SU-DHL-6 (cell line): ENCODE results near the gene KLHL17.

Experiments
- H2AFZ ChIP-seq: fragments of 200-600 bp; sonication (generic); 2 replicates; pipeline ENCODE4 v1.6.1; 2014; ENCODE audit warnings: low read depth, mild to moderate bottlenecking, moderate library complexity, mixed read lengths, antibody characterized with exemption, low read length; ENCODE audit not compliant: severe bottlenecking
- H3F3A ChIP-seq: fragments of 200-600 bp; shearing (Covaris generic); 2 replicates; pipeline ENCODE4 v1.6.0; 2016; ENCODE audit warnings: antibody characterized with exemption, mild to moderate bottlenecking; ENCODE audit not compliant: insufficient read depth
- H3K27ac ChIP-seq: fragments of 200-600 bp; sonication (generic); 2 replicates; pipeline ENCODE4 v1.5.1; 2016; ENCODE audit warnings: low read depth, mild to moderate bottlenecking, low read length, moderate library complexity, mixed read lengths
- H3K27me3 ChIP-seq: fragments of 200-600 bp; sonication (generic), shearing (Covaris generic); 2 replicates; pipeline ENCODE4 v1.6.0; 2014; ENCODE audit warnings: mild to moderate bottlenecking, low read length
- H3K36me3 ChIP-seq: fragments of 200-600 bp; sonication (generic); 2 replicates; pipeline ENCODE4 v1.6.1; 2014; ENCODE audit warnings: mild to moderate bottlenecking, low read length, mixed read lengths
- H3K4me2 ChIP-seq: fragments of 300-600, 200-600 bp; shearing (Covaris generic), sonication (generic); 2 replicates; pipeline ENCODE4 v1.6.0; 2014; ENCODE audit warnings: low read length, low read depth, mild to moderate bottlenecking; ENCODE audit not compliant: poor library complexity, severe bottlenecking
- H3K4me3 ChIP-seq: fragments of 200-600 bp; sonication (generic); 2 replicates; pipeline ENCODE4 v1.5.1; 2014; ENCODE audit warnings: antibody characterized with exemption, low read length, mild to moderate bottlenecking, mixed read lengths; ENCODE audit not compliant: insufficient read depth, poor library complexity, severe bottlenecking
- H3K79me2 ChIP-seq: fragments of 200-600 bp; sonication (generic); 2 replicates; pipeline ENCODE4 v1.6.1; 2014; ENCODE audit warnings: mild to moderate bottlenecking, low read length, moderate library complexity; ENCODE audit not compliant: insufficient read depth
- H3K9ac ChIP-seq: fragments of 200-600 bp; sonication (generic); 2 replicates; pipeline ENCODE4 v1.7.0; 2014; ENCODE audit warnings: mild to moderate bottlenecking, low read length
- H3K9me2 ChIP-seq: fragments of 200-600 bp; sonication (generic); replicated peaks from 2 replicates; pipeline ENCODE4 v1.6.1; 2014; ENCODE audit warnings: low read length; ENCODE audit not compliant: insufficient read depth
- H3K9me3 ChIP-seq: fragments of 200-600 bp; sonication (generic); 2 replicates; pipeline ENCODE4 v1.6.1; 2014; ENCODE audit warnings: low read length, mixed read lengths; ENCODE audit not compliant: insufficient read depth
- H4K20me1 ChIP-seq: fragments of 200-600 bp; sonication (generic); 2 replicates; pipeline ENCODE4 v1.6.1; 2014; ENCODE audit warnings: low read depth, mild to moderate bottlenecking, antibody characterized with exemption, low read length, moderate library complexity, mixed read lengths
- CTCF ChIP-seq: fragments of 200-600 bp; sonication (generic); IDR thresholded peaks from one replicate; pipeline ENCODE4 v1.5.1; 2017; ENCODE audit warnings: antibody characterized with exemption, mild to moderate bottlenecking, low read length, moderate library complexity; ENCODE audit not compliant: insufficient read depth, poor library complexity, severe bottlenecking
- EZH2phosphoT487 ChIP-seq: fragments of 200-600 bp; sonication (generic), shearing (Covaris generic); conservative IDR thresholded peaks from 2 replicates; pipeline ENCODE4 v1.6.1; 2018; ENCODE audit warnings: mild to moderate bottlenecking, antibody characterized with exemption, low read length, moderate library complexity, mixed read lengths

Gene KLHL17

GRCh38 chr1:929712-930632 is 30.4 kb upstream of the KLHL17 start:
- Histone ChIP-seq H3K36me3 (no peaks in the 10 kb centered on the region), H3K27ac (no peak overlapping the region), H3K9me2 (no peaks in the 10 kb centered on the region), H3K9me3 (no peaks in the 10 kb centered on the region), H3K4me3 (no peak overlapping the region), H3K79me2 (no peaks in the 10 kb centered on the region), H3K27me3 (no peaks in the 10 kb centered on the region), H2AFZ (no peak overlapping the region), H3K4me2 (no peak overlapping the region), H3K9ac (no peak overlapping the region), H4K20me1 (no peaks in the 10 kb centered on the region), H3F3A (no peaks in the 10 kb centered on the region)
- no peak for TF ChIP-seq EZH2phosphoT487
- TF ChIP-seq CTCF = no peak

- Histone ChIP-seq H3F3A (no peaks in the 10 kb centered on the region), H3K9me2 (no peaks in the 10 kb centered on the region), H3K36me3 (no peaks in the 10 kb centered on the region), H3K27me3 (no peaks in the 10 kb centered on the region), H3K27ac (no peak overlapping the region), H3K4me3 (no peak overlapping the region), H3K9ac (no peak overlapping the region), H4K20me1 (no peaks in the 10 kb centered on the region), H3K4me2 (no peak overlapping the region), H3K79me2 (no peaks in the 10 kb centered on the region), H2AFZ (no peak overlapping the region), H3K9me3 (no peaks in the 10 kb centered on the region)
- TF ChIP-seq EZH2phosphoT487 (no peak), CTCF (no peak)
Measured at GRCh38 chr1:930633-931138, 29.7 kb upstream of the KLHL17 start.

- H3K27ac ChIP-seq = no peak overlapping the region
- H3K9me2 ChIP-seq = no peaks in the 10 kb centered on the region
- no peaks in the 10 kb centered on the region for H3K9me3 ChIP-seq
- H3K4me3 ChIP-seq = no peak overlapping the region
- no peaks in the 10 kb centered on the region for H3K79me2 ChIP-seq
- no peak for TF ChIP-seq EZH2phosphoT487
- no peak for TF ChIP-seq CTCF
- H3K36me3 ChIP-seq = no peaks in the 10 kb centered on the region
- no peak overlapping the region for H3K9ac ChIP-seq
- no peaks in the 10 kb centered on the region for H3F3A ChIP-seq
- no peaks in the 10 kb centered on the region for H4K20me1 ChIP-seq
- no peak overlapping the region for H3K4me2 ChIP-seq
- H3K27me3 ChIP-seq = no peaks in the 10 kb centered on the region
- no peak overlapping the region for H2AFZ ChIP-seq
Measured at GRCh38 chr1:931380-932172, 28.8 kb upstream of the KLHL17 start.
